Left lung (tissue), 10 donors: ENCODE data around the gene SLC34A1. TPM values are rescaled to one million over a fixed set of nuclear protein-coding genes. Genes with fewer than 3 reads are reported as not detected.
"Not testable (repeated sequence)": the region's sequence is repeated elsewhere in the genome, so short reads cannot be mapped to it uniquely, and the experiment has no call there.

Source experiments
- ATAC-seq: fragments of 200-7000 bp; cut with Tn5 transposase; one replicate; pipeline ENCODE4 v1.9.1; 2020; ENCODE audit warnings: moderate library complexity
- DNase-seq, 4 donors: peaks; one replicate each; pipeline ENCODE4 v3.0.0-alpha.2; 2013 to 2020
- H3K27ac ChIP-seq, 2 donors: fragments of 200-600 bp; sonication (generic) in 1 of 2; one replicate each; pipeline versions ENCODE4 v1.5.0 to v1.8.0; 2020 to 2021
- H3K27me3 ChIP-seq, 2 donors: fragments of 200-600 bp; sonication (generic) in 1 of 2; one replicate each; pipeline versions ENCODE4 v1.5.0 to v1.8.0; 2020 to 2021
- H3K36me3 ChIP-seq, 2 donors: fragments of 200-600 bp; sonication (generic) in 1 of 2; one replicate each; pipeline versions ENCODE4 v1.5.0 to v1.8.0; 2020 to 2021
- H3K4me1 ChIP-seq, 2 donors: fragments of 200-600 bp; one replicate each; pipeline ENCODE4 v1.8.0; 2021
- H3K4me3 ChIP-seq, 2 donors: fragments of 200-600 bp; sonication (generic) in 1 of 2; one replicate each; pipeline versions ENCODE4 v1.5.0 to v1.8.0; 2020 to 2021; ENCODE audit warnings: mild to moderate bottlenecking in 1 of 2
- H3K9me3 ChIP-seq, 2 donors: fragments of 200-600 bp; sonication (generic) in 1 of 2; one replicate each; pipeline versions ENCODE4 v1.5.0 to v1.8.0; 2020 to 2021
- CTCF ChIP-seq, 2 donors: fragments of 200-600 bp; sonication (generic) in 1 of 2; IDR thresholded peaks; one replicate each; pipeline versions ENCODE4 v1.5.0 to v1.8.0; 2021; ENCODE audit warnings: antibody characterized with exemption in 2 of 2
- intact Hi-C, 2 donors: fragments of 100-400 bp; cut with DNase I; formaldehyde crosslinking; loops; one replicate each; pipeline versions ENCODE4 v1.11.2 to v1.14.2; 2022
- polyA plus RNA-seq, 6 donors: library from polyadenylated mRNA; unstranded; fragments of 120-200 nt; gene quantifications; one replicate each; pipeline ENCODE4 v1.2.1, GENCODE V29; 2013; ENCODE audit not compliant: insufficient read length in 6 of 6
- total RNA-seq, 2 donors: library from RNA; stranded (reverse); fragmentation: NEBNext Ultra II Directional; extraction: Animal tissue kit (Norgen Biotek cat#: 25700); gene quantifications; one replicate each; pipeline ENCODE4 v1.2.1, GENCODE V29; 2021
- donor health status: DM: no; HTN: yes; CAD: no.
- donor health status: DM: no; HTN: no; CAD: no.

SLC34A1 gene
- total and polyA plus RNA-seq, 8 donors: 0.18 to 1.7 (median 0.36) TPM; not detected in 3

DNA sequence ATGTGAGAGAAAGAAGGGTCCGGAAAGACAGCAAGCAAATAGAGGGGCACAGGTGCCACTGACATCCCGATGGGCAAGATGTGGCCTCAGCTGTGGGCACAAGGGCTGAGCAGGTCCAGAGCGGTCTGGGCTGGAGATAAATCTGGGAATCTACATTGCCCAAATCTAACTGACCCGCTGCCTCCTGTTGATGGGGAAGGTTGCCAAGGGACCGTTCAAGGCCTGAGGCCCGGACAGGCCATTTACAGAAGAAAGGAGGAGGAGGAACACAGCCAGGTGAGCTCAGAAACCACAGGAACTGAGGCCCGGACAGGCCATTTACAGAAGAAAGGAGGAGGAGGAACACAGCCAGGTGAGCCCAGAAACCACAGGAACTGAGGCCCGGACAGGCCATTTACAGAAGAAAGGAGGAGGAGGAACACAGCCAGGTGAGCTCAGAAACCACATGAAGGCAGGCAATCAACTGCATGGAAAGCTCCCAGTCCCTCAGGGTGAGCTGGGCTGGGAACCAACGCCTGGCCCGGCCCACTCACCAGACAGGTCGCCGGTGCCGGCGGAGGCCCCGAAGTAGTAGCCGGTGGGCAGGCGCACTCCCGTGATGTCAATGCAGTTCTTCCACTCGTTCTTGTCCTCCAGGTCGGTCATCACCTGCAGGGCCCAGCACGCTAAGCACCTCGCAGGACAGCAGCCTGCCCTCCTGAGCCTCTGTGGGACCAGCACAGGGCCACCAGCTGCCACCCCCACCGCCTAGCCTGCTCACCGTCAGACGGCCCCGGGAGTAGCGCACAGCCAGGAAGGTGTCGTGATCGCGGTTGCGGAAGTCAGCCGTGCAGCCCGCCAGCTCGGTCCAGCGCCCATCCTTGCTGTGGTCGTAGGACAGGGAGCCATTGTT is 47.4 kb upstream of the SLC34A1 start:
- no peak for TF ChIP-seq CTCF (IDR thresholded peaks at IDR 0.05)
- Histone ChIP-seq H3K27ac (no peak overlapping the region), H3K9me3 (no peaks in the 10 kb centered on the region), H3K36me3 (peaks cover 0 to 87% of the 10 kb centered on the region in 2 donors), H3K4me1 (peaks cover 0 to 24% of the 10 kb centered on the region in 2 donors), H3K4me3 (no peak overlapping the region), H3K27me3 (no peaks in the 10 kb centered on the region)
- peak in 1 of 4 donors; percentile 70 for DNase-seq
- ATAC-seq: no peak
- intact Hi-C loops: no loop called here

- intact Hi-C loops: no loop called here
- TF ChIP-seq CTCF (IDR thresholded peaks at IDR 0.05): no peak
Observed at GRCh38 chr5:177338251-177339106, 45.8 kb upstream of the SLC34A1 start.

GRCh38 chr5:177339107-177339638 is 45.1 kb upstream of the SLC34A1 start:
- Histone ChIP-seq H3K27ac (peak overlapping the region in 1 of 2 donors; percentile 72), H3K9me3 (no peaks in the 10 kb centered on the region), H3K4me3 (no peak overlapping the region), H3K4me1 (peaks cover 0 to 20% of the 10 kb centered on the region in 2 donors), H3K27me3 (no peaks in the 10 kb centered on the region), H3K36me3 (peaks cover 0 to 83% of the 10 kb centered on the region in 2 donors)
- ATAC-seq (no peak), DNase-seq (no peak)
- no peak for TF ChIP-seq CTCF (IDR thresholded peaks at IDR 0.05)
- intact Hi-C loops: no loop called here

More at GRCh38 chr5:177338251-177339106, 45.8 kb upstream of the SLC34A1 start:
- ATAC-seq: no peak
- Histone ChIP-seq H3K9me3 (no peaks in the 10 kb centered on the region), H3K27me3 (no peaks in the 10 kb centered on the region), H3K36me3 (peaks cover 0 to 84% of the 10 kb centered on the region in 2 donors), H3K4me3 (no peak overlapping the region), H3K4me1 (peaks cover 0 to 20% of the 10 kb centered on the region in 2 donors), H3K27ac (peak overlapping the region in 1 of 2 donors; percentile 72)
- DNase-seq: peak in 1 of 4 donors; percentile 71

DNA sequence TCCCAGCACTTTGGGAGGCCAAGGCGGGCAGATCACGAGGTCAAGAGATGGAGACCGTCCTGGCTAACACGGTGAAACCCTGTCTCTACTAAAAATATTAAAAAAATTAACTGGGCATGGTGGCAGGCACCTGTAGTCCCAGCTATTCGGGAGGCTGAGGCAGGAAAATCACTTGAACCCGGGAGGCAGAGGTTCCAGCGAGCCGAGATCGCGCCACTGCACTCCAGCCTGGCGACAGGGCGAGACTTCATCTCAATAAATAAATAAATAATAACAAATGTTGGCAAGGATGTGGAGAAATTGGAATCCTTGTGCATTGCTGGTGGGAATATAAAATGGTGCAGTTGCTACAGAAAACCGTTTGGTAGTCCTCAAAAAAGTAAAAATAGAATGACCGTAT is 41.2 kb upstream of the SLC34A1 start:
- H3K4me3 ChIP-seq, intact Hi-C loops, H3K27me3 ChIP-seq, H3K9me3 ChIP-seq, ATAC-seq, H3K27ac ChIP-seq: not testable (repeated sequence)
- peaks cover 0 to 41% of the 10 kb centered on the region in 2 donors for H3K4me1 ChIP-seq
- peaks cover 0 to 80% of the 10 kb centered on the region in 2 donors for H3K36me3 ChIP-seq
- peak in 1 of 4 donors; percentile 19 for DNase-seq

DNA sequence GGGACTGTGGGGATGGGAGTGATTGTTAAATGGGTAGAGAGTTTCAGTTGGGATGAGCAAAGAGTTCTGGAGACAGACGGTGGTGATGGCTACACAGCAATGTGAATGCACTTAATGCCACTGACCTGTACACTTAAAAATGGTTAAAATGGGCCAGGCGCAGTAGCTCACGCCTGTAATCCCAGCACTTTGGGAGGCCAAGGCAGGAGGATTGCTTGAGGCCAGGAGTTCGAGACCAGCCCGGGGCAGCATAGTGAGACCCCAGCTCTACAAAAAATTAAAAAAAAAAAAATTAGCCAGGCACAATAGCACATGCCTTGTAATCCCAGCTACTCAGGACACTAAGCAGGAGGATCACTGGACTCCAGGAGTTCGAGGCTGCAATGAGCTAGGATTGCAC is 40.5 kb upstream of the SLC34A1 start:
- intact Hi-C loops: no loop called here
- H3K27ac ChIP-seq: no peak overlapping the region
- no peaks in the 10 kb centered on the region for H3K9me3 ChIP-seq
- no peak for ATAC-seq
- DNase-seq: no peak
- peaks cover 0 to 77% of the 10 kb centered on the region in 2 donors for H3K36me3 ChIP-seq
- H3K27me3 ChIP-seq: no peaks in the 10 kb centered on the region
- H3K4me3 ChIP-seq: no peak overlapping the region
- peaks cover 0 to 42% of the 10 kb centered on the region in 2 donors for H3K4me1 ChIP-seq
- TF ChIP-seq CTCF (IDR thresholded peaks at IDR 0.05): no peak
